Neural progenitor cell (in vitro differentiated cells): ENCODE measurements around the gene MYCBP. TPM values are rescaled to one million over a fixed set of nuclear protein-coding genes. Genes with fewer than 3 reads are reported as not detected.
"Not testable (repeated sequence)": the region's sequence is repeated elsewhere in the genome, so short reads cannot be mapped to it uniquely, and the experiment has no call there.

Source experiments
- DNase-seq: peaks from one replicate; pipeline ENCODE4 v3.0.0-alpha.2; 2016; ENCODE audit warnings: low spot score
- H2AFZ ChIP-seq: fragments of 200-600 bp; sonication (generic); replicated peaks from 2 replicates; pipeline ENCODE4 v1.6.1; 2016; ENCODE audit warnings: antibody characterized with exemption
- H3F3A ChIP-seq: fragments of 200-600 bp; sonication (generic); 2 replicates; pipeline ENCODE4 v1.6.1; 2016; ENCODE audit warnings: antibody characterized with exemption, low read depth
- H3K27ac ChIP-seq: fragments of 200-600 bp; sonication (generic); 2 replicates; pipeline ENCODE4 v1.5.1; 2016; ENCODE audit warnings: mild to moderate bottlenecking
- H3K27me3 ChIP-seq: fragments of 200-600 bp; sonication (generic); 2 replicates; pipeline ENCODE4 v1.6.1; 2016; ENCODE audit warnings: mild to moderate bottlenecking, moderate library complexity
- H3K36me3 ChIP-seq: fragments of 200-600 bp; sonication (generic); 2 replicates; pipeline ENCODE4 v1.5.1; 2016
- H3K4me1 ChIP-seq: fragments of 200-600 bp; sonication (generic); 2 replicates; pipeline ENCODE4 v1.6.1; 2016; ENCODE audit warnings: mixed run types
- H3K4me2 ChIP-seq: fragments of 200-600 bp; sonication (generic); 2 replicates; pipeline ENCODE4 v1.6.1; 2016
- H3K4me3 ChIP-seq: fragments of 200-600 bp; sonication (generic); 2 replicates; pipeline ENCODE4 v1.5.1; 2016
- H3K79me2 ChIP-seq: fragments of 200-600 bp; sonication (generic); 2 replicates; pipeline ENCODE4 v1.6.1; 2016; ENCODE audit warnings: low read depth
- H3K9ac ChIP-seq: fragments of 200-600 bp; sonication (generic); 2 replicates; pipeline ENCODE4 v1.6.1; 2016
- H3K9me3 ChIP-seq: fragments of 200-600 bp; sonication (generic); 2 replicates; pipeline ENCODE4 v1.5.1; 2016; ENCODE audit warnings: low read depth
- H4K20me1 ChIP-seq: fragments of 200-600 bp; sonication (generic); 2 replicates; pipeline ENCODE4 v1.6.1; 2016; ENCODE audit warnings: low read depth
- H3K27ac Mint-ChIP-seq: 3 replicates; pipeline ENCODE4 v1.8.0; 2021; ENCODE audit warnings: mixed read lengths
- H3K27me3 Mint-ChIP-seq: 2 replicates; pipeline ENCODE4 v1.8.0; 2022; ENCODE audit warnings: low read depth, mild to moderate bottlenecking, inconsistent platforms, moderate library complexity, mixed read lengths; ENCODE audit not compliant: insufficient read depth
- H3K36me3 Mint-ChIP-seq: 3 replicates; pipeline ENCODE4 v1.8.0; 2021; ENCODE audit warnings: mixed read lengths
- H3K4me1 Mint-ChIP-seq: 3 replicates; pipeline ENCODE4 v1.8.0; 2021; ENCODE audit warnings: mixed read lengths
- H3K4me3 Mint-ChIP-seq: 3 replicates; pipeline ENCODE4 v1.8.0; 2021; ENCODE audit warnings: mild to moderate bottlenecking, moderate library complexity, mixed read lengths
- H3K9me3 Mint-ChIP-seq: 3 replicates; pipeline ENCODE4 v1.8.0; 2020; ENCODE audit warnings: mixed read lengths
- CTCF ChIP-seq: fragments of 200-600 bp; sonication (generic); IDR thresholded peaks from 2 replicates; pipeline ENCODE4 v1.5.1; 2017; ENCODE audit warnings: antibody characterized with exemption, mild to moderate bottlenecking
- EZH2 ChIP-seq: fragments of 200-600 bp; sonication (generic); IDR thresholded peaks from 2 replicates; pipeline ENCODE4 v1.6.1; 2017; ENCODE audit warnings: antibody characterized with exemption, mild to moderate bottlenecking, moderate library complexity
- EZH2phosphoT487 ChIP-seq: fragments of 200-600 bp; sonication (generic); IDR thresholded peaks from 2 replicates; pipeline ENCODE4 v1.6.1; 2017; ENCODE audit warnings: antibody characterized with exemption
- total RNA-seq: library from RNA; depleted of rRNA; stranded (reverse); fragments of >200 nt; gene quantifications from 2 replicates; pipeline ENCODE4 v1.2.3, GENCODE V29; 2015; ENCODE audit warnings: low replicate concordance

The MYCBP gene
- total RNA-seq, 1 donor from 2014 or later = 36.5 TPM

DNA sequence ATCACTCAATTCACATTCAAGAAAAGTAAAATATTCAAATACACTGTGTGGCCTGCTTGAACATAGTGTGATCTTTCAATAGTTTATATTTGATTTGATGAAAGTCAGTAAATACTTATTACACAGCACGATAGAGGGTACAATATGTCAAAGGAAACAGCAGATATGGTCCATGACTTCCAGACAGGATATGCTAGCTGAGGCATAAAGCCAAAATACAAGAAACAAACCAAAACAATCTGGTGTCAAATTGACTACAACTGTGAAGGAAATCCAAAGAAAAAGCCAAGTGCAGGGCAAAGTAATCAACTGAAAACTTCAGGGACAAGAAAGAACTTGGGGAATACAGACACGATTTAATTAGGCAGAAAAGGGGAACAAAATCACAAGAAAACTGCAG, 32.9 kb downstream of the MYCBP start:
- no peaks in the 10 kb centered on the region for H3K79me2 ChIP-seq
- no peak overlapping the region for H3K4me2 ChIP-seq
- H3F3A ChIP-seq = peaks cover 7% of the 10 kb centered on the region
- Mint-ChIP-seq H3K27me3 (no peaks in the 10 kb centered on the region), H3K9me3 (no peaks in the 10 kb centered on the region), H3K36me3 (peaks cover 12% of the 10 kb centered on the region), H3K27ac (no peak overlapping the region), H3K4me1 (no peaks in the 10 kb centered on the region), H3K4me3 (no peak overlapping the region)
- no peak overlapping the region for H2AFZ ChIP-seq
- H3K9ac ChIP-seq = no peak overlapping the region
- H3K27ac ChIP-seq = no peak overlapping the region
- no peaks in the 10 kb centered on the region for H3K9me3 ChIP-seq
- peaks cover 4% of the 10 kb centered on the region for H3K36me3 ChIP-seq
- TF ChIP-seq EZH2phosphoT487 = no peak
- no peak for TF ChIP-seq EZH2
- TF ChIP-seq CTCF = no peak
- H4K20me1 ChIP-seq = no peaks in the 10 kb centered on the region
- no peaks in the 10 kb centered on the region for H3K4me1 ChIP-seq
- H3K4me3 ChIP-seq = no peak overlapping the region
- no peaks in the 10 kb centered on the region for H3K27me3 ChIP-seq
- no peak for DNase-seq

- Histone ChIP-seq H3K4me1 (no peaks in the 10 kb centered on the region), H3K79me2 (no peaks in the 10 kb centered on the region), H3K4me2 (no peak overlapping the region), H3K9me3 (no peaks in the 10 kb centered on the region), H3K36me3 (no peaks in the 10 kb centered on the region), H2AFZ (no peak overlapping the region), H3K4me3 (no peak overlapping the region), H3F3A (peaks cover 7% of the 10 kb centered on the region), H3K27ac (no peak overlapping the region), H4K20me1 (no peaks in the 10 kb centered on the region), H3K27me3 (no peaks in the 10 kb centered on the region), H3K9ac (no peak overlapping the region)
- Mint-ChIP-seq H3K4me1 (no peaks in the 10 kb centered on the region), H3K9me3 (no peaks in the 10 kb centered on the region), H3K36me3 (peaks cover 8% of the 10 kb centered on the region), H3K27me3 (no peaks in the 10 kb centered on the region), H3K4me3 (no peak overlapping the region), H3K27ac (no peak overlapping the region)
- TF ChIP-seq EZH2phosphoT487 (no peak), CTCF (no peak), EZH2 (no peak)
- no peak for DNase-seq
These were observed 33.8 kb downstream of the MYCBP start for GRCh38 chr1:38839363-38839762.

DNA sequence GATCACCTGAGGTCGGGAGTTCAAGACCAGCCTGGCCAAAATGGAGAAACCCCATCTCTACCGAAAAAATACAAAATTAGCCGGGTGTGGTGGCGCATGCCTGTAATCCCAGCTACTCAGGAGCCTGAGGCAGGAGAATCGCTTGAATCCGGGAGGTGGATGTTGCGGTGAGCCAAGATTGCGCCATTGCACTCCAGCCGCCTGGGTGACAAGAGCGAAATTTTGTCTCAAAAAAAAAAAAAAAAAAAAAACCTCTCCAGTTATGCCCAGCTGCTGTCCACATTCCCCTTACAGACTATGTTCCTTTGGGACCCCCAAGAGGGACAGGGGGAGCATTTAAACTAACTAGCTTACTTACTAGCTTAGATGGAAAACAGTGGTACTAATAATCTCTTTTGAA, 36.8 kb downstream of the MYCBP start:
- H3K79me2 ChIP-seq, H3K36me3 Mint-ChIP-seq, H3K4me3 ChIP-seq, DNase-seq, H3K27ac ChIP-seq, H2AFZ ChIP-seq, H3K4me3 Mint-ChIP-seq, H3K27me3 ChIP-seq, H3K27me3 Mint-ChIP-seq, H4K20me1 ChIP-seq, H3K36me3 ChIP-seq, H3K9ac ChIP-seq, H3F3A ChIP-seq, H3K4me1 ChIP-seq, H3K9me3 Mint-ChIP-seq, H3K9me3 ChIP-seq, H3K4me2 ChIP-seq, H3K27ac Mint-ChIP-seq: not testable (repeated sequence)
- peaks cover 12% of the 10 kb centered on the region for H3K4me1 Mint-ChIP-seq

DNA sequence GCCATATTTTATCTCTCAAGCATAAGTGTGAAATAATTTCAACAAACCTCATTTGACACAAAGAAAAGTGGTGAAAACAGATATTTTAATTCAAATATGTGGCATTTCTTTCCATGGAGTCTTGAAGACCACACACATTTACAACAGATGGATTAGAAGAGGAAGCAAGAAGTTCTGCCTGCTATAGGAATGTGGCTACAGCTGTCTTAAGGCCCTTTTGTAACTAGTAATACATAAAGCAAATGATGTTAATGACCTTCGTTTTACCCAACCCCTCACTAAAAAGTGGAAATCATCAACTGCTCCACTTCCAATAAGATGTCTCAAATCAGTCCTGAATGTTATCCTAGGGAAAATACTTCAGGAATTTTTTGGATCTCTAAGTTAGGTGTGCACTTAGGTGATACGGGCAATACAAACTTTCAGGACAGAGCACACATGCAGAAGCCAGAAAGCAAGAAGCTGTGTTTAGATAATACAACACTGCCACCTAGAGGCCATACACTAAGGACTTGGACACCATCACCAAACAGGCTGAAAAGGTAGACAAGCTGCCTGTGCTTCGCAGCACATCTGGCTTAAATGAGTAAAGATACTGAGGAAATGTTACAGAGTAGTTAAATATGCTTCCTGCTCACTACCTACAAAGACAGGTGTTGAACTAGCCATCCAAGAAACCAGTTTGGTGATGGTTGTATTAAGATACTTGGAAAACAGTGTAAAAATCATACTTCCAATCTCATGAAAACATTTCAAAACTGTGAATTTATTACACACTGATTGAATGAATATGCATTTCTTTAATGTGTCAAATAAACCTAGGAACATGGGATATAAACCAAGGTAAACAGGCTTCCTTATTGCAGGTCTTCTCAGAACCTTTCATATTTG, 38.0 kb downstream of the MYCBP start:
- TF ChIP-seq CTCF (peak; percentile 88), EZH2phosphoT487 (no peak)
- H3K36me3 ChIP-seq = no peaks in the 10 kb centered on the region
- H3K4me1 Mint-ChIP-seq = peaks cover 12% of the 10 kb centered on the region
- no peak overlapping the region for H3K27ac ChIP-seq
- H3K4me3 ChIP-seq = no peak overlapping the region
- peaks cover 7% of the 10 kb centered on the region for H3F3A ChIP-seq
- peaks cover 5% of the 10 kb centered on the region for H3K4me1 ChIP-seq
- H3K27me3 Mint-ChIP-seq = peaks cover 3% of the 10 kb centered on the region
- no peaks in the 10 kb centered on the region for H3K27me3 ChIP-seq
- H3K4me2 ChIP-seq = no peak overlapping the region
- no peak overlapping the region for H2AFZ ChIP-seq
- no peak overlapping the region for H3K4me3 Mint-ChIP-seq
- H3K9me3 ChIP-seq = no peaks in the 10 kb centered on the region
- no peaks in the 10 kb centered on the region for H3K9me3 Mint-ChIP-seq
- H3K9ac ChIP-seq = no peak overlapping the region
- H3K79me2 ChIP-seq = no peaks in the 10 kb centered on the region
- DNase-seq = peak; percentile 93
- no peaks in the 10 kb centered on the region for H4K20me1 ChIP-seq
- H3K27ac Mint-ChIP-seq = no peak overlapping the region
- peaks cover 4% of the 10 kb centered on the region for H3K36me3 Mint-ChIP-seq
